ENCODE measurements around the gene SLC35G2. TPM values are rescaled to one million over a fixed set of nuclear protein-coding genes. Genes with fewer than 3 reads are reported as not detected.
"Not testable (repeated sequence)": the region's sequence is repeated elsewhere in the genome, so short reads cannot be mapped to it uniquely, and the experiment has no call there.

Gene SLC35G2
- 1.7 TPM for polyA plus RNA-seq (ENCODE audit: insufficient read length)

GRCh38 chr3:136818769-136819391 lies at the start of gene SLC35G2:
TSS of gene SLC35G2 (plus strand) at chr3:136819126. CDS start at chr3:136854461, 35,335 bp downstream.
- DNase-seq = peak; percentile 58

GRCh38 chr3:136772709-136773108 lies 46.2 kb upstream of the SLC35G2 start:
- no peak for DNase-seq

- no peak for DNase-seq
These were observed 40.1 kb upstream of the SLC35G2 start for GRCh38 chr3:136778865-136779264.

- no peak for DNase-seq
These were observed 38.2 kb upstream of the SLC35G2 start for GRCh38 chr3:136780741-136781140.

GRCh38 chr3:136783708-136784191 lies 35.2 kb upstream of the SLC35G2 start:
- no peak for DNase-seq

GRCh38 chr3:136787349-136787748 lies 31.6 kb upstream of the SLC35G2 start:
- DNase-seq = no peak

- no peak for DNase-seq
These were observed 30.8 kb upstream of the SLC35G2 start for GRCh38 chr3:136788154-136788553.

- DNase-seq = no peak
These were observed 28.9 kb upstream of the SLC35G2 start for GRCh38 chr3:136789976-136790375.

- DNase-seq = no peak
These were observed 28.1 kb upstream of the SLC35G2 start for GRCh38 chr3:136790786-136791185.

GRCh38 chr3:136792556-136793330 lies 26.2 kb upstream of the SLC35G2 start:
- DNase-seq = no peak

- not testable (repeated sequence) for DNase-seq
These were observed 17.8 kb upstream of the SLC35G2 start for GRCh38 chr3:136801146-136801545.

GRCh38 chr3:136802481-136802996 lies 16.4 kb upstream of the SLC35G2 start:
- peak; percentile 9 for DNase-seq

- no peak for DNase-seq
These were observed 14.8 kb upstream of the SLC35G2 start for GRCh38 chr3:136804141-136804540.

- no peak for DNase-seq
These were observed 14.1 kb upstream of the SLC35G2 start for GRCh38 chr3:136804813-136805212.

GRCh38 chr3:136805795-136806194 lies 13.1 kb upstream of the SLC35G2 start:
- DNase-seq = no peak

GRCh38 chr3:136811701-136812100 lies 7.2 kb upstream of the SLC35G2 start:
- DNase-seq = no peak

- no peak for DNase-seq
These were observed 1.5 kb upstream of the SLC35G2 start for GRCh38 chr3:136817448-136817847.

- DNase-seq = no peak
These were observed 646 bp upstream of the SLC35G2 start for GRCh38 chr3:136818191-136818768.

GRCh38 chr3:136819392-136819730 lies 435 bp downstream of the SLC35G2 start:
- DNase-seq = peak; percentile 46

GRCh38 chr3:136819731-136820679 lies 1.1 kb downstream of the SLC35G2 start:
- no peak for DNase-seq

- DNase-seq = no peak
These were observed 12.5 kb downstream of the SLC35G2 start for GRCh38 chr3:136831461-136831860.

All from hindlimb muscle (tissue), 1 donor.